K562 (cell line): ENCODE results near the gene CHML. TPM values are rescaled to one million over a fixed set of nuclear protein-coding genes. Genes with fewer than 3 reads are reported as not detected.

ENCODE experiments used
- ATAC-seq: fragments of 200-7000 bp; cut with Tn5 transposase; 3 replicates; pipeline ENCODE4 v1.9.1; 2020; ENCODE audit warnings: moderate library complexity
- BruUV-seq: library from RNA; stranded (reverse); fragments of 400-500 nt; replicated peaks from 2 replicates; lab custom pipeline; 2021; lab: Mats Ljungman, UMichigan
- CTCF ChIA-PET: fragments of 300-600 bp; formaldehyde crosslinking; extraction: SDS; loops from one replicate; lab custom pipeline; 2021; ENCODE audit warnings: low intra/inter-chr PET ratio; lab: Yijun Ruan, JAX
- POLR2A ChIA-PET: fragments of 300-600, 350-650 bp; sonication (Branson Sonifier 250); formaldehyde crosslinking; extraction: SDS; loops from one replicate; lab custom pipeline; 2021; ENCODE audit warnings: antibody characterized with exemption, inconsistent platforms; lab: Yijun Ruan, JAX
- DNase-seq, 4 experiments: peaks; one replicate each; pipeline versions ENCODE4 v3.0.0 to v3.0.0-alpha.2; 2011 to 2018; ENCODE audit warnings: low spot score in 3 of 4, mixed read lengths in 3 of 4; ENCODE audit errors: extremely low read depth in 1 of 4
- FAIRE-seq: peaks from 2 replicates; lab custom pipeline; 2011; peaks lifted over from hg19 to GRCh38; lab: Jason Lieb, UNC
- H2AFZ ChIP-seq: 2 replicates; pipeline ENCODE4 v1.6.0; 2011; ENCODE audit warnings: low read depth, low read length, control low read depth, inconsistent platforms
- H3K27ac ChIP-seq: fragments of 200-600 bp; 3 replicates; pipeline ENCODE4 v1.8.0; 2011; ENCODE audit warnings: low read depth, mild to moderate bottlenecking, control low read depth, inconsistent platforms, low read length, moderate library complexity, mixed read lengths; ENCODE audit errors: extremely low read depth
- H3K27me3 ChIP-seq, 2 experiments: fragments of 300-600 bp in 1 of 2; 2 replicates in 1 of 2; 3 replicates in 1 of 2; pipeline versions ENCODE4 v1.6.0 to v1.8.0; 2011; ENCODE audit warnings: inconsistent platforms in 2 of 2, low read length in 2 of 2, mild to moderate bottlenecking in 1 of 2, mixed read lengths in 1 of 2, moderate library complexity in 1 of 2; ENCODE audit not compliant: control insufficient read depth in 2 of 2, insufficient read depth in 2 of 2
- H3K36me3 ChIP-seq: fragments of 300-600 bp; 3 replicates; pipeline ENCODE4 v1.8.0; 2011; ENCODE audit warnings: mild to moderate bottlenecking, low read length, inconsistent platforms; ENCODE audit not compliant: control insufficient read depth, insufficient read depth
- H3K4me1 ChIP-seq, 2 experiments: fragments of 200-600 bp in 1 of 2; replicated peaks in 1 of 2; 2 replicates in 1 of 2; 3 replicates in 1 of 2; pipeline versions ENCODE4 v1.5.1 to v1.8.0; 2011; ENCODE audit warnings: inconsistent platforms in 2 of 2, low read length in 2 of 2, mild to moderate bottlenecking in 1 of 2, mixed read lengths in 1 of 2, moderate library complexity in 1 of 2; ENCODE audit not compliant: control insufficient read depth in 2 of 2, insufficient read depth in 2 of 2
- H3K4me2 ChIP-seq: 2 replicates; pipeline ENCODE4 v1.6.1; 2011; ENCODE audit warnings: low read length, control low read depth, inconsistent platforms, mixed read lengths; ENCODE audit not compliant: insufficient read depth
- H3K4me3 ChIP-seq: fragments of 200-600 bp; sonication (generic), shearing (Covaris generic); 2 replicates; pipeline ENCODE4 v1.5.1; 2016; ENCODE audit warnings: control low read depth, inconsistent platforms
- H3K79me2 ChIP-seq: fragments of 200-600 bp; 3 replicates; pipeline ENCODE4 v1.8.0; 2011; ENCODE audit warnings: low read length, inconsistent platforms; ENCODE audit not compliant: control insufficient read depth, insufficient read depth
- H3K9ac ChIP-seq, 2 experiments: 2 replicates each; pipeline versions ENCODE4 v1.6.0 to v1.6.1; 2011; ENCODE audit warnings: low read depth in 2 of 2, low read length in 2 of 2, control low read depth in 1 of 2, inconsistent platforms in 1 of 2, mild to moderate bottlenecking in 1 of 2, mixed read lengths in 1 of 2; ENCODE audit not compliant: insufficient read depth in 1 of 2
- H3K9me1 ChIP-seq: one replicate; pipeline ENCODE4 v1.6.0; 2011; ENCODE audit warnings: inconsistent platforms, mild to moderate bottlenecking, low read length, moderate library complexity; ENCODE audit not compliant: control insufficient read depth, insufficient read depth
- H3K9me3 ChIP-seq: replicated peaks from 2 replicates; pipeline ENCODE4 v1.5.1; 2011; ENCODE audit warnings: low read depth, low read length, inconsistent platforms; ENCODE audit not compliant: control insufficient read depth, insufficient read depth
- H4K20me1 ChIP-seq: replicated peaks from 2 replicates; pipeline ENCODE4 v1.6.1; 2011; ENCODE audit warnings: low read length, inconsistent platforms, mixed read lengths; ENCODE audit not compliant: control insufficient read depth, insufficient read depth
- BACH1 ChIP-seq: fragments of 200-800 bp; sonication (Bioruptor generic); IDR thresholded peaks from 2 replicates; pipeline ENCODE4 v1.6.1; 2016; ENCODE audit warnings: missing genetic modification characterization, missing compliant biosample characterization
- DIDO1 ChIP-seq: fragments of 450-650 bp; IDR thresholded peaks from 2 replicates; pipeline ENCODE4 v1.6.1; 2016; ENCODE audit warnings: low read depth, missing biosample characterization, missing genetic modification characterization
- NEUROD1 ChIP-seq: fragments of 150-350 bp; IDR thresholded peaks from 2 replicates; pipeline ENCODE4 v1.6.1; 2014; ENCODE audit warnings: borderline replicate concordance, low read length, low read depth; ENCODE audit not compliant: partially characterized antibody
- PHTF2 ChIP-seq: fragments of 250-450 bp; sonication (Bioruptor Pico); IDR thresholded peaks from 2 replicates; pipeline ENCODE4 v1.5.0; 2021; ENCODE audit warnings: mild to moderate bottlenecking
- SPI1 ChIP-seq: IDR thresholded peaks from 2 replicates; pipeline ENCODE4 v1.6.1; 2011; ENCODE audit warnings: low read depth, low read length, control low read depth, borderline replicate concordance
- THRA ChIP-seq: fragments of 450-650 bp; IDR thresholded peaks from 2 replicates; pipeline ENCODE4 v1.6.1; 2017; ENCODE audit warnings: mild to moderate bottlenecking, moderate library complexity
- TRIM25 ChIP-seq: fragments of 450-650 bp; IDR thresholded peaks from 2 replicates; pipeline ENCODE4 v1.7.0; 2016; ENCODE audit warnings: borderline replicate concordance
- U2AF1 ChIP-seq: fragments of 200-400 bp; formaldehyde crosslinking; optimal IDR thresholded peaks from 2 replicates; pipeline ENCODE3; 2017; ENCODE audit warnings: mild to moderate bottlenecking, low read depth, low read length, moderate library complexity
- YY1 ChIP-seq, 3 experiments: IDR thresholded peaks; 2 replicates each; pipeline ENCODE4 v1.6.1; 2011; ENCODE audit warnings: low read length in 2 of 3, mild to moderate bottlenecking in 2 of 3, moderate library complexity in 2 of 3, borderline replicate concordance in 1 of 3, control low read depth in 1 of 3, low read depth in 1 of 3; ENCODE audit not compliant: insufficient read depth in 3 of 3, insufficient replicate concordance in 2 of 3, control insufficient read depth in 1 of 3, insufficient read length in 1 of 3; ENCODE audit errors: extremely low read depth in 1 of 3
- ZNF133 ChIP-seq: fragments of 250-450 bp; sonication (Bioruptor Pico); IDR thresholded peaks from 2 replicates; pipeline ENCODE4 v1.4.0; 2020; ENCODE audit warnings: mild to moderate bottlenecking
- WGBS: fragments of 100-300 bp; shearing (Covaris generic); methylation state at CpG from one replicate; pipeline ENCODE4 v1.1.6; 2016; ENCODE audit warnings: low coverage, mixed read lengths; ENCODE audit not compliant: insufficient coverage; ENCODE audit errors: missing lambda C conversion rate; 5-methylcytosine and 5-hydroxymethylcytosine counted together
- in situ Hi-C: fragments of 300-500 bp; cut with MboI; formaldehyde crosslinking; loops from 4 replicates; pipeline ENCODE4 v1.15.0; 2018; ENCODE audit warnings: inconsistent platforms, mixed read lengths
- intact Hi-C: fragments of 100-400 bp; cut with micrococcal nuclease; formaldehyde crosslinking; loops from 2 replicates; pipeline ENCODE4 v1.14.2; 2022
- polyA plus RNA-seq, 8 experiments: library from polyadenylated mRNA; depleted of rRNA in 4 of 8; stranded (reverse) in 5 of 8; unstranded in 3 of 8; fragments of >200 nt; fragmentation: Nextera tagmentation in 2 of 8; fragmentation: Illumina TruSeq in 1 of 8; extraction: Ambion mirVana in 2 of 8; extraction: Trizol in 1 of 8; gene quantifications; 2 replicates each; pipeline versions ENCODE4 v1.2.1 to v1.2.3, GENCODE V29; 2011 to 2014; ENCODE audit warnings: inconsistent platforms in 1 of 8, missing spikeins in 1 of 8
- total RNA-seq, 7 experiments: library from RNA; depleted of rRNA in 6 of 7; stranded (reverse); fragments of >200 nt in 6 of 7; fragmentation: Illumina TruSeq in 2 of 7; extraction: Trizol in 2 of 7; gene quantifications; 2 replicates each; pipeline versions ENCODE4 v1.2.1 to v1.2.3, GENCODE V29; 2011 to 2021; ENCODE audit warnings: low replicate concordance in 1 of 7

Gene CHML
- total and polyA plus RNA-seq, 9 of the 15 experiments (the other 6 are each of a cell fraction or from before 2014, with no cell fraction given) = 13.0 to 88.3 (median 62.8) TPM

GRCh38 chr1:241635556-241636152 is 4.5 kb downstream of the CHML start:
- intact Hi-C loops (loop anchor here (5.0 kb wide), 1 partner anchor 82 kb away; no protein-coding TSS in a partner anchor), in situ Hi-C loops (no loop called here)
- peaks cover 3% of the 10 kb centered on the region; the same call in 1 of the 2 replicates for H4K20me1 ChIP-seq
- H3K9me1 ChIP-seq = no peaks in the 10 kb centered on the region
- ChIA-PET CTCF (no interaction called here), POLR2A (interaction anchor here (0.5 to 0.7 kb wide), 2 partner anchors 13 to 344 kb away, joined by 3 read pairs; no protein-coding TSS in a partner anchor)
- H3K4me3 ChIP-seq = no peak overlapping the region
- H3K9ac ChIP-seq = no peak overlapping the region
- peaks cover 81% of the 10 kb centered on the region for H3K79me2 ChIP-seq
- no TSS peak for BruUV-seq
- no peak overlapping the region for H3K4me2 ChIP-seq
- no peaks in the 10 kb centered on the region for H3K27me3 ChIP-seq
- H3K4me1 ChIP-seq = peaks cover 5 to 7% of the 10 kb centered on the region in 2 experiments; a peak in 4 of 5 replicates
- H2AFZ ChIP-seq = no peak overlapping the region
- peaks cover 67% of the 10 kb centered on the region for H3K36me3 ChIP-seq
- TF ChIP-seq YY1 (IDR thresholded peaks at IDR 0.05; ENCODE audit: borderline replicate concordance in 1 of 3, control insufficient read depth in 1 of 3, extremely low read depth in 1 of 3, insufficient read depth in 3 of 3, insufficient read length in 1 of 3, insufficient replicate concordance in 2 of 3, low read depth in 1 of 3, low read length in 2 of 3) (peak in 1 of 3 experiments; percentile 49), DIDO1 (tag) (no peak)
- 85% methylated on average over 4 of the region's 4 CpGs for WGBS
- ATAC-seq (no peak), DNase-seq (no peak), FAIRE-seq (no peak)
- H3K27ac ChIP-seq = no peak overlapping the region
- peaks cover 2% of the 10 kb centered on the region for H3K9me3 ChIP-seq

GRCh38 chr1:241632987-241633386 is 7.2 kb downstream of the CHML start:
- in situ Hi-C loops (no loop called here), intact Hi-C loops (no loop called here)
- no peak for DNase-seq
- no peaks in the 10 kb centered on the region for H3K9me1 ChIP-seq
- peaks cover 3% of the 10 kb centered on the region; the same call in 1 of the 2 replicates for H4K20me1 ChIP-seq
- peaks cover 66% of the 10 kb centered on the region for H3K79me2 ChIP-seq
- peaks cover 72% of the 10 kb centered on the region for H3K36me3 ChIP-seq
- H3K4me2 ChIP-seq = no peak overlapping the region
- POLR2A ChIA-PET = interaction anchor here (0.6 to 1.7 kb wide), 5 partner anchors 9 to 379 kb away, joined by 3 to 4 read pairs (median 3); partner anchors contain the start of gene EXO1
- H3K4me1 ChIP-seq = peaks cover 0 to 3% of the 10 kb centered on the region in 2 experiments; a peak in 2 of 5 replicates
- no peak overlapping the region for H3K9ac ChIP-seq
- no peaks in the 10 kb centered on the region for H3K27me3 ChIP-seq
- H3K9me3 ChIP-seq = no peaks in the 10 kb centered on the region
- FAIRE-seq = no peak
- CTCF ChIA-PET = no interaction called here
- no peak overlapping the region for H3K27ac ChIP-seq
- 86% methylated on average over 3 of the region's 3 CpGs for whole genome bisulfite sequencing
- no peak for ATAC-seq
- BruUV-seq = no TSS peak
- no peak overlapping the region for H3K4me3 ChIP-seq
- no peak overlapping the region for H2AFZ ChIP-seq
- TF ChIP-seq ZNF133 (CRISPR knock-in tag) (no peak), U2AF1 (no peak), PHTF2 (no peak), NEUROD1 (no peak), THRA (no peak), SPI1 (no peak), TRIM25 (no peak), BACH1 (tag) (no peak)
